RWPE2 (cell line): Measurements from ENCODE around the gene MIEF2.
"Not testable (repeated sequence)": the region's sequence is repeated elsewhere in the genome, so short reads cannot be mapped to it uniquely, and the experiment has no call there.

ENCODE experiments used
- ATAC-seq: fragments of 200-7000 bp; cut with Tn5 transposase; 3 replicates; pipeline ENCODE4 v1.9.1; 2021; ENCODE audit warnings: low read depth
- DNase-seq: peaks from one replicate; pipeline ENCODE4 v3.0.0-alpha.2; 2020; ENCODE audit warnings: low spot score
- H3K27ac ChIP-seq: fragments of 450-650 bp; 2 replicates; pipeline ENCODE4 v1.5.1; 2017; ENCODE audit warnings: mild to moderate bottlenecking; ENCODE audit not compliant: poor library complexity, severe bottlenecking
- H3K27me3 ChIP-seq: fragments of 250-450 bp; sonication (Bioruptor Pico); 2 replicates; pipeline ENCODE4 v1.5.1; 2021; ENCODE audit warnings: mild to moderate bottlenecking, moderate library complexity; ENCODE audit not compliant: insufficient read depth, poor library complexity, severe bottlenecking
- H3K36me3 ChIP-seq: fragments of 250-450 bp; sonication (Bioruptor Pico); 2 replicates; pipeline ENCODE4 v1.5.1; 2020; ENCODE audit warnings: low read depth, mild to moderate bottlenecking, moderate library complexity
- H3K4me1 ChIP-seq: fragments of 250-450 bp; sonication (Bioruptor Pico); 2 replicates; pipeline ENCODE4 v1.5.1; 2021; ENCODE audit warnings: mild to moderate bottlenecking, moderate library complexity; ENCODE audit not compliant: insufficient read depth, poor library complexity, severe bottlenecking
- H3K4me3 ChIP-seq: fragments of 250-450 bp; sonication (Bioruptor Pico); 2 replicates; pipeline ENCODE4 v1.5.1; 2021; ENCODE audit warnings: mild to moderate bottlenecking, moderate library complexity; ENCODE audit not compliant: severe bottlenecking
- H3K9me3 ChIP-seq: fragments of 250-450 bp; sonication (Bioruptor Pico); 2 replicates; pipeline ENCODE4 v1.5.1; 2021; ENCODE audit warnings: mild to moderate bottlenecking, moderate library complexity; ENCODE audit not compliant: severe bottlenecking
- TF ChIP-seq, protein P1 (sequence below): fragments of 450-650 bp; IDR thresholded peaks from one replicate; pipeline ENCODE4 v1.5.1; 2017; ENCODE audit warnings: mild to moderate bottlenecking, moderate library complexity; ENCODE audit not compliant: poor library complexity, severe bottlenecking

MIEF2 gene

DNA sequence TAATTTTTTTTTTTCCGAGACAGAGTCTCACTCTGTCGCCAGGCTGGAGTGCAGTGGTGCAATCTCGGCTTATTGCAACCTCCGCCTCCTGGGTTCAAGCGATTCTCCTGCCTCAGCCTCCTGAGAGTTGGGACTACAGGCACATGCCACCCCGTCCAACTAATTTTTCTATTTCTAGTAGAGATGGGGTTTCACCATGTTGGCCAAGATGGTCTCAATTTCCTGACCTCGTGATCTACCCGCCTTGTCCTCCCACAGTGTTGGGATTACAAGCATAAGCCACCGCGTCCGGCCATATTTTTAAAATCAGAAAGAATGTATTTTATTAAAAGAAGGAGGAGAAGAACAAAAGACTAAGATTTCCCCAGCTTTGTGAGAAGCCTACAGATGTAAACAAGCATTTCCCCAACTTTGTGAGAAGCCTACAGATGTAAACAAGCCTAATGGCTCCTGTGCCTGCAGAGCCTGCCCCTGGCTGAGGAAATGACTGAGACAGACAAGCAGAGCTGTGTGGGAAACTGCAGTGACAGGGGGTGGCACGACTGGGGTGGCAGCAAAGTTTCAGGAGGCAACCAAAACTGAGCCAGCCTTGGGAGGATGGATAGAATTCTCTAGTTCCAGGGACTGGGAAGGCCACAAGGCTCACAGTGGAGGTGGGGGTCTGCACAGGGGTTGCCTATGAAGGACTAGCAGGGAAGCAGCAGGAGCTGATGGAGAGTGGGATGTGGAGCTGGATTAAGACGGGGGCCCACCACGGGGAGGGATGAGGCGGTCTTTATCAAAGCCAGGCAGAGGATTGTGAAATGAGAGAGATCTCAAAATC lies 31.5 kb downstream of the MIEF2 start:
- Histone ChIP-seq H3K36me3 (peaks cover 93% of the 10 kb centered on the region), H3K27ac (no peak overlapping the region), H3K4me1 (no peaks in the 10 kb centered on the region), H3K4me3 (no peak overlapping the region), H3K9me3 (no peaks in the 10 kb centered on the region), H3K27me3 (no peaks in the 10 kb centered on the region)
- ATAC-seq (no peak), DNase-seq (no peak)
- TF ChIP-seq, protein P1, sequence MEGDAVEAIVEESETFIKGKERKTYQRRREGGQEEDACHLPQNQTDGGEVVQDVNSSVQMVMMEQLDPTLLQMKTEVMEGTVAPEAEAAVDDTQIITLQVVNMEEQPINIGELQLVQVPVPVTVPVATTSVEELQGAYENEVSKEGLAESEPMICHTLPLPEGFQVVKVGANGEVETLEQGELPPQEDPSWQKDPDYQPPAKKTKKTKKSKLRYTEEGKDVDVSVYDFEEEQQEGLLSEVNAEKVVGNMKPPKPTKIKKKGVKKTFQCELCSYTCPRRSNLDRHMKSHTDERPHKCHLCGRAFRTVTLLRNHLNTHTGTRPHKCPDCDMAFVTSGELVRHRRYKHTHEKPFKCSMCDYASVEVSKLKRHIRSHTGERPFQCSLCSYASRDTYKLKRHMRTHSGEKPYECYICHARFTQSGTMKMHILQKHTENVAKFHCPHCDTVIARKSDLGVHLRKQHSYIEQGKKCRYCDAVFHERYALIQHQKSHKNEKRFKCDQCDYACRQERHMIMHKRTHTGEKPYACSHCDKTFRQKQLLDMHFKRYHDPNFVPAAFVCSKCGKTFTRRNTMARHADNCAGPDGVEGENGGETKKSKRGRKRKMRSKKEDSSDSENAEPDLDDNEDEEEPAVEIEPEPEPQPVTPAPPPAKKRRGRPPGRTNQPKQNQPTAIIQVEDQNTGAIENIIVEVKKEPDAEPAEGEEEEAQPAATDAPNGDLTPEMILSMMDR: no peak

GRCh38 chr17:18298061-18298460 lies 37.6 kb downstream of the MIEF2 start:
- DNase-seq, H3K4me1 ChIP-seq, H3K4me3 ChIP-seq, H3K27ac ChIP-seq, ATAC-seq, H3K9me3 ChIP-seq, H3K27me3 ChIP-seq: not testable (repeated sequence)
- peaks cover 74% of the 10 kb centered on the region for H3K36me3 ChIP-seq

DNA sequence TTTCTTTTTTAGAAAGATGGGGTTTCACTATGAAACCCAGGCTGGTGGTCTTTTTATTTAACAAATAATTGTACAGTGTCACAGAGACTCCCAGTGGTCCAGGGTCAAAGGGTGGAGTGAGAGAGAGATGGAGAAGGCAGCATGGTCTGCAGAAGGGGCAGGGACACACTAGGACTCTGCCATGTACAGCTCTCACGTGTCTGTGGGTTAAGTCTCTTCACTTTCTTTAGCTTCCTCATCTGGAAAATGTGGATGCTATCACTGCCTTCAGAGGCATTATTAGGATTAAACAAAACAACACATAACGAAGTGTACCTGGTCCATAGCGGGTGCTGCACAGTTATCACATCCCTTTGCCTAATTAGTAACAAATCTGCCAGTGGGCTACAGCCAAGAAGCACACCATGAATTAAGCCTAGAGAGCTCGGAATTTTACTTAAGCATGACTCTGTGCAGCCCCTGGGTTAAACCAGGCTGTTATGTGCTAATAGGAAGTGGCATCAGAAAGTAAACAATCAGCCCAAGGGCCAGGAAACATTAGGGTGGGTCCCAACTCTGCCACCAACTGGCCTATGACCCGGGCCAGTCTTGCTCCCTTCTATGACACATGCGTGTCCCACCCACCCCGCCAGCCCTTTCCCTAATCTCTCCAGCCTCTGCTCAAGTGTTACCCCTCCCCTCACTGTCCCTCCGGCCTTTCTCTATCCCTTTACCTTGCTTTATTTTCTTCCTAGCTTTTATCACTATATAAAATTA lies 40.4 kb downstream of the MIEF2 start:
- Histone ChIP-seq H3K36me3 (peaks cover 79% of the 10 kb centered on the region), H3K9me3 (no peaks in the 10 kb centered on the region), H3K27me3 (no peaks in the 10 kb centered on the region), H3K4me3 (no peak overlapping the region), H3K4me1 (no peaks in the 10 kb centered on the region), H3K27ac (no peak overlapping the region)
- TF ChIP-seq, protein P1: no peak
- no peak for ATAC-seq
- DNase-seq: no peak

- H3K36me3 ChIP-seq: peaks cover 90% of the 10 kb centered on the region
- H3K27ac ChIP-seq, ATAC-seq: not testable (repeated sequence)
Measured at GRCh38 chr17:18303206-18303605, 42.7 kb downstream of the MIEF2 start.

GRCh38 chr17:18309202-18309601 lies 48.7 kb downstream of the MIEF2 start:
- Histone ChIP-seq H3K4me3 (no peak overlapping the region), H3K36me3 (peaks cover 92% of the 10 kb centered on the region), H3K27me3 (no peaks in the 10 kb centered on the region), H3K9me3 (peaks cover 2% of the 10 kb centered on the region), H3K4me1 (peaks cover 6% of the 10 kb centered on the region), H3K27ac (no peak overlapping the region)
- no peak for ATAC-seq
- DNase-seq: no peak
- TF ChIP-seq, protein P1: no peak

More at GRCh38 chr17:18303206-18303605, 42.7 kb downstream of the MIEF2 start:
- H3K4me1 ChIP-seq, H3K4me3 ChIP-seq, DNase-seq, H3K9me3 ChIP-seq, H3K27me3 ChIP-seq: not testable (repeated sequence)
